Naive thymus-derived CD8-positive, alpha-beta T cell (primary cell): Measurements from ENCODE around the gene INPP4A. TPM values are rescaled to one million over a fixed set of nuclear protein-coding genes. Genes with fewer than 3 reads are reported as not detected.
"Not testable (repeated sequence)": the region's sequence is repeated elsewhere in the genome, so short reads cannot be mapped to it uniquely, and the experiment has no call there.

Source experiments
- ATAC-seq, 2 donors: fragments of 150-1000 bp; cut with Tn5 transposase in 1 of 2; sonication (Bioruptor Pico), chemical (Tn5 transposase) in 1 of 2; 1 replicate in 1 of 2; 2 replicates in 1 of 2; pipeline ENCODE4 v1.10.0; 2021; ENCODE audit warnings: mild to moderate bottlenecking in 2 of 2, moderate library complexity in 2 of 2
- POLR2A ChIA-PET: fragments of 350-600 bp; sonication (Branson Sonifier 250); formaldehyde crosslinking; loops from one replicate; lab custom pipeline; 2021; ENCODE audit warnings: antibody characterized with exemption; lab: Charles Lee
- DNase-seq, 10 donors: peaks; one replicate each; pipeline versions ENCODE4 v3.0.0 to v3.0.0-alpha.2; 2020 to 2022
- H3K27ac Mint-ChIP-seq, 10 donors: one replicate each; pipeline ENCODE4 v1.8.0; 2020 to 2022; ENCODE audit warnings: mild to moderate bottlenecking in 10 of 10, mixed read lengths in 10 of 10, moderate library complexity in 4 of 10, inconsistent platforms in 1 of 10
- H3K27me3 Mint-ChIP-seq, 5 donors: one replicate each; pipeline ENCODE4 v1.8.0; 2021 to 2022; ENCODE audit warnings: mixed read lengths in 5 of 5
- H3K36me3 Mint-ChIP-seq, 3 donors: one replicate each; pipeline ENCODE4 v1.8.0; 2020 to 2022; ENCODE audit warnings: mixed read lengths in 3 of 3, mild to moderate bottlenecking in 2 of 3, inconsistent platforms in 1 of 3
- H3K4me1 Mint-ChIP-seq, 4 donors: one replicate each; pipeline ENCODE4 v1.8.0; 2021 to 2022; ENCODE audit warnings: mixed read lengths in 4 of 4
- H3K4me3 Mint-ChIP-seq, 10 donors: one replicate each; pipeline ENCODE4 v1.8.0; 2020 to 2022; ENCODE audit warnings: mild to moderate bottlenecking in 10 of 10, mixed read lengths in 10 of 10, moderate library complexity in 6 of 10, inconsistent platforms in 1 of 10
- H3K9me3 Mint-ChIP-seq, 9 donors: one replicate each; pipeline ENCODE4 v1.8.0; 2020 to 2022; ENCODE audit warnings: mixed read lengths in 9 of 9, mild to moderate bottlenecking in 3 of 9, inconsistent platforms in 1 of 9, moderate library complexity in 1 of 9
- polyA plus RNA-seq, 3 donors: library from polyadenylated mRNA; unstranded; fragments of 300-500 nt; fragmentation: Illumina TruSeq; gene quantifications; one replicate each; pipeline ENCODE4 v1.2.3, GENCODE V29; 2021
- total RNA-seq, 8 experiments: library from RNA in 2 of 8; stranded (reverse) in 2 of 8; gene quantifications; one replicate each; pipeline ENCODE4 v1.2.3 and lab custom pipeline; 2021 to 2026

INPP4A gene
- total and polyA plus RNA-seq, 5 experiments from 2014 or later: 37.7 to 141 (median 64.3) TPM

DNA sequence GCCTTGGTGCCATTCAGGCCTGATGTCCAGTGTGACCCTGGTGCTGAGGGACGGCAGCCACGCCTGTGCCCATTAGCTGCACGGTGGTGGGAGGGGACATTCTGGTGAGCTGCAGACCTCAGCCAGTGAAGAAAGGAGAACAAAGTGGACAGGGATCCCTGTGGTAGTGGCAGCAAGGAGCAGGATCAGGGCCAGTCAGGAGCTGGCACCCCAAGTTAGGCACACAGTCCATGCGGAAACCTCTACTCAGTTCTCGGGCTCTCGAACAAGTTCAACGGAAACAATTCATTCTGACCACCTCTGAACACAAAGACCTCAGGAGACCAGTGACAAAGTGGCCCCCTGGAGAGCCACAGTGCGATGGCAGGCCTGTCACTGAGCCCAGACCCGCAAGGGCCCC is 133.6 kb downstream of the INPP4A start:
- Mint-ChIP-seq H3K36me3 (peaks cover 0 to 91% (median 19%) of the 10 kb centered on the region in 3 donors), H3K27ac (peak overlapping the region in 1 of 10 donors; percentile 40), H3K4me3 (no peak overlapping the region)

DNA sequence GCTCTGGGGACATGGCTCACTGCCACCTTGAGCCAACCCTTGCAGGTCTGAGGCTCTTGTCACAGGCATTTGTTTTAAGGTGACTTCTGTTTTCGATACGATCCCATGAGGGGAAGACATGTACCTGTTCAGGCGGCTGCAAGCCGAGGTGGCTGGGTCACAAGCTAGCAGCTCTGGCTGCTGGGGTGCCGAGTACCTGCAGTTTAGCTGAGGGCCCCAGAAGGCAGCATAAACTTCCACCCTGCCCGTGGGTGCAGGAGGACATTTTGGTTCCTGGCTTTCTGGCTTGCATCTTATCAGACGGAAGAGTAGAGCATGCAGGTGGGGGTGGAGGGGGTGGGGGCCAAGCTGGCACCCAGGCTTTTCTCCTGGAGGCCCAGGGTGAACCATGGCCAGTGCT is 135.3 kb downstream of the INPP4A start:
- Mint-ChIP-seq H3K4me1 (peaks cover 0 to 4% (median 0%) of the 10 kb centered on the region in 4 donors), H3K36me3 (peaks cover 0 to 90% (median 16%) of the 10 kb centered on the region in 3 donors), H3K27me3 (no peaks in the 10 kb centered on the region), H3K27ac (peak overlapping the region in 1 of 10 donors; percentile 4), H3K4me3 (no peak overlapping the region), H3K9me3 (no peaks in the 10 kb centered on the region)
- POLR2A ChIA-PET: no interaction called here
- DNase-seq (no peak), ATAC-seq (no peak)

More for the DNA sequence above, 133.6 kb downstream of the INPP4A start:
- Mint-ChIP-seq H3K27me3 (no peaks in the 10 kb centered on the region), H3K9me3 (no peaks in the 10 kb centered on the region), H3K4me1 (peaks cover 0 to 1% (median 0%) of the 10 kb centered on the region in 4 donors)
- DNase-seq: no peak
- POLR2A ChIA-PET: no interaction called here
- no peak for ATAC-seq

DNA sequence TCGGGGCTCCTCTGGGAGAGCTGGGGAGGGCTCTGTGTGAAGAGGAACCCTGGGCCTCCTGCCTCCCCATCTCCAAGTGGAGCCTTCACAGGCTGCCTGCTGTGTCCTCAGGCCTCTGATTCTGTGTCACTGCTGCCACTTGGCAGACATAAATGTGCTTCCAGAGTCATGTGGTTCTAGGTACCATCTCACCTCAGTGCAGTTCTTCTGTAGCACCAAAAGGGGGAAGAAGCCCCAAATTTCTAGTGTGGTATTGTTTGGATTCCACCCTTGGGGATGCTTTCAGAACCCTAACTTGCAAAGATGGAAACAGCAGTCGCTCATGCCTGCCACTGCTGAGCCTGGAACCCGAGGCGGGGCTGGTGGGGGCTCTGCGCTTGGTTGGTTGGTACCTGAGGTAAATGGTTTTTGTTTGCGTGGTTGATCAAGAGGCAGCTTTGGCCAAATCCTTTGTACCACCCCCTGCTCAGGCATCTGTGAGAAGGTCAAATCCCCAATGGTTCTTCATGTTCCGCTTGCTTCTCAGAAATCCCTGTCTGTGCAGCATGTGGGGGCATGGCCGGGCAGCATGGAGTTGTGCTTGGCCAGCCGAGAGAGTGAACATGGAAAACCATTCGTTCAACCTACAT is 136.1 kb downstream of the INPP4A start:
- H3K9me3 Mint-ChIP-seq: no peaks in the 10 kb centered on the region
- no peaks in the 10 kb centered on the region for H3K27me3 Mint-ChIP-seq
- H3K36me3 Mint-ChIP-seq: peaks cover 0 to 89% (median 16%) of the 10 kb centered on the region in 3 donors
- POLR2A ChIA-PET: no interaction called here
- H3K4me1 Mint-ChIP-seq: peaks cover 0 to 4% (median 0%) of the 10 kb centered on the region in 4 donors
- no peak overlapping the region for H3K4me3 Mint-ChIP-seq
- ATAC-seq (peak in 1 of 2 donors; percentile 49), DNase-seq (no peak)
- peak overlapping the region in 4 of 10 donors; percentile 12 to 73 (median 32) for H3K27ac Mint-ChIP-seq

DNA sequence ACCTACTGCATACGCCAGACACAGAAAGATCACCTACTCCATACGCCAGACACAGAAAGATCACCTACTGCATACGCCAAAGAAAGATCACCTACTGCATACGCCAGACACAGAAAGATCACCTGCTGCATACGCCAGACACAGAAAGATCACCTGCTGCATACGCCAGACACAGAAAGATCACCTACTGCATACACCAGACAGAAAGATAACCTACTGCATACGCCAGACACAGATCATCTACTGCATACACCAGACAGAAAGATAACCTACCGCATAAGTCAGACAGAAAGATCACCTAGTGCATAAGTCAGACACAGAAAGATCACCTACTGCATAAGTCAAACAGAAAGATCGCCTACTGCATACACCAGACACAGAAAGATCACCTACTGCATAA is 137.9 kb downstream of the INPP4A start:
- H3K27ac Mint-ChIP-seq: no peak overlapping the region
- H3K27me3 Mint-ChIP-seq: no peaks in the 10 kb centered on the region
- H3K36me3 Mint-ChIP-seq: peaks cover 0 to 90% (median 16%) of the 10 kb centered on the region in 3 donors
- POLR2A ChIA-PET: no interaction called here
- H3K4me3 Mint-ChIP-seq: no peak overlapping the region
- H3K4me1 Mint-ChIP-seq: peaks cover 0 to 9% (median 2%) of the 10 kb centered on the region in 4 donors
- ATAC-seq (no peak), DNase-seq (no peak)
- no peaks in the 10 kb centered on the region for H3K9me3 Mint-ChIP-seq

DNA sequence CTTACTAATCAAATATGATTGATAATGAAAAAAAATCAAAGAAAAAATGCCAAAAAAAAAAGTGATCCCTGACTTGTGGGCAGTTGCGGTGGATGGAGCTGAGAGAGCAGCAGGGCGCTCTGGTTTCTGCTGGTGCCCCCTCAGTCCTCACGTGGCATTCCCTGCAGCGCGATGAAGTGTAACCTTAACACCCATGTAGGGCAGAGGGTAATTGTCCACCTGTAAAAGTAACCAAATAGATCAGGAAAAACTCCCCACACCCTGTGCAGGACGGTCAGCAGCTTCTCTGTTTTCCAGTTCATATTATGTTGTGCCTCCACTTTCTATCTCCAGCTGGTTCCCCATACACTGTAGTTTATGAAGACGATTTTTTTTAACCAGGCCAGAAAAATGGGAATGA is 138.6 kb downstream of the INPP4A start:
- H3K4me3 Mint-ChIP-seq: peak overlapping the region in 1 of 10 donors; percentile 10
- POLR2A ChIA-PET: no interaction called here
- no peaks in the 10 kb centered on the region for H3K9me3 Mint-ChIP-seq
- H3K27ac Mint-ChIP-seq: peak overlapping the region in 2 of 10 donors; percentile 12 to 27
- H3K36me3 Mint-ChIP-seq: peaks cover 0 to 89% (median 10%) of the 10 kb centered on the region in 3 donors
- peaks cover 0 to 13% (median 4%) of the 10 kb centered on the region in 4 donors for H3K4me1 Mint-ChIP-seq
- H3K27me3 Mint-ChIP-seq: no peaks in the 10 kb centered on the region
- DNase-seq (no peak), ATAC-seq (no peak)

DNA sequence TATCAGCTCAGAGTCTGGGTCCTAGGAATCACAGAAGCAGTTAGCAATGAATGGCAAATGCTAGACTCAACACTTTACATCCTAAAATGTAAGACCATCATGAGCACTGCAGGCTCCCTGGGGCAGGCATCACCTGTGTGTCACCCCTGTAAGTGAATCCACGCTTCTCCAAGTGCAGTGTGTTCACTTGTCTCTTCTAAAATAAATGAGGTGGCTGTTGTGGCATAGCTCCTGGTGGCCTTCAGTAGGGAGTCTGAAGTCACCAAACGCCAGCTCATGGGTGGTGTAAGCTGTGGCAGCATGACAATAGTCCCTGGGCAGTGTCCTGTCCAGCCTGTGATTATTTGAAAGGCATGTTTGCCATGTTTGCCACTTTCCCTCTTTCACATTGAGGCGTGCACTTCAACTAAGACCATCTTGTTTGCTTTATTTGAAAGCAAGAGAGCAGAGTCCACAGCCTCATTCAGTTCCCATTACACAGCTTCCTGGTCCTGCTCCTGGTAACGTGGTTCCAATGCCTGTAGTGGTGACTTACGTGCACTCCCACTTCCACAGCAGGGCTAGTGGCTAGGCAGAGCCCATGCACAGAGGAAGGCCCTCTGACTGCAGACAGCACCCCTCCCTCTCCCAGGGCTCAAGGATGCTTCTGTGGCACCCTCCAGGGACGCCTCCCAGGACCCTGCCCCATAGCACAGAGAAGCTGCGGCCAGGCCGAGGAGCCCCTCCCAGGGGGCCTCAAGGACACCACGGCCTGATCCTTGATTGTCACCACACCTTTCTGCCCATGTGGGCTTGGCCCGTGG is 139.4 kb downstream of the INPP4A start:
- no peaks in the 10 kb centered on the region for H3K27me3 Mint-ChIP-seq
- H3K4me1 Mint-ChIP-seq: peaks cover 0 to 17% (median 7%) of the 10 kb centered on the region in 4 donors
- DNase-seq (no peak), ATAC-seq (no peak)
- H3K9me3 Mint-ChIP-seq: no peaks in the 10 kb centered on the region
- POLR2A ChIA-PET: interaction anchor here (1.6 kb wide), 1 partner anchor 11 kb away, joined by 3 read pairs; no protein-coding TSS in a partner anchor
- H3K27ac Mint-ChIP-seq: peak overlapping the region in 3 of 10 donors; percentile 14 to 73 (median 22)
- H3K36me3 Mint-ChIP-seq: peaks cover 0 to 89% (median 10%) of the 10 kb centered on the region in 3 donors
- no peak overlapping the region for H3K4me3 Mint-ChIP-seq

DNA sequence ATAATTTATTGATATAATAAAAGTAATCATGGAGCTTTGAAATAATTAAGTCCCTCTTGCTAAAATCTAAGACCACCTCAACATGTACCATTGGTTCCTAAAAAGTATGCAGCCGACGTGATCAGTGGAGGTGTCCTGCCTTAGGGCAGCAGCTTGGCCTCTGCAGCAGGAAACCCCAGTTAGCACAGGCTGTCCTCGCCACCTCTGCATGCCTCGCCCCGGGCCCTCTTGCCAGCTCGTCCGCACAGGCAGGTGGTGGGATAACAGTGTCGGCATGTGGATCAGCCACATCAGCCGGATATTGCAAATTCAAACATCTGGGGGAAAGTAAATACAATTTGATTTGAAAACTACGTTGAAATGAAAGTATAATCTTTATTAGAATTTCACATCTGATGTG is 140.7 kb downstream of the INPP4A start:
- Mint-ChIP-seq H3K4me1 (peaks cover under 1 to 18% (median 7%) of the 10 kb centered on the region in 4 donors), H3K27me3 (no peaks in the 10 kb centered on the region), H3K27ac (peak overlapping the region in 1 of 10 donors; percentile 34), H3K4me3 (no peak overlapping the region), H3K36me3 (peaks cover 0 to 89% (median 14%) of the 10 kb centered on the region in 3 donors), H3K9me3 (no peaks in the 10 kb centered on the region)
- no peak for ATAC-seq
- POLR2A ChIA-PET: interaction anchor here (1.6 kb wide), 1 partner anchor 13 kb away, joined by 3 read pairs; no protein-coding TSS in a partner anchor
- DNase-seq: no peak

DNA sequence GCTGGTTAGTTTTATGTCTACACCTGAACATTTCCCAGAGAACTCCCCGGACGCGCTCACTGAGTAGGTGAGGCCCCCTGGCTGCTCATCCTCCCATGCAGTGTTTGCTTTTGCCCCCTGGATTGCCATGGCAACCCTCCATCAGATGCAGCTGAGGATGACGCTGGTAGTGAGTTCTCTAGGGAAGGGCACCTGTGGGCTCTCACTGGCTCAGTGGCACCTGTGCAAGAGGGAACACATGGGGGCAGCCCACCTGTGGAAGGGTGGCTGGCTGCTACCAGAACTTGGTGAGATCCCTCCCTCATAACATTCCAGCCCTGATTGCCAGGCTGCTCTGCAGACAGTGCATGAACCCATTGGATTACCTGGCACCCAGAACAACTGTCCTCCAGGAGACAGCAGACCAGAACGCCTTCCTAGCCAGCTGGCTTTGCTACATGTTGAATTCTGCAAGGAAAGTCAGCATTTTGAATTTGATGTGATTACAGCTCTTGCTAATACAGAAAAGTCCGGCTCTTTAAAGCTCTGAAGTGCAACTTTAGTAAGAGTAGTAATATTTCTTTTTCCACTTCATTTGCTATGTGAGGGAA is 142.0 kb downstream of the INPP4A start:
- Mint-ChIP-seq H3K4me1 (peaks cover 5 to 18% (median 11%) of the 10 kb centered on the region in 4 donors), H3K36me3 (peaks cover 0 to 90% (median 17%) of the 10 kb centered on the region in 3 donors), H3K4me3 (no peak overlapping the region), H3K27ac (peak overlapping the region in 9 of 10 donors; percentile 25 to 79 (median 48)), H3K9me3 (no peaks in the 10 kb centered on the region), H3K27me3 (no peaks in the 10 kb centered on the region)
- ATAC-seq (no peak), DNase-seq (no peak)
- POLR2A ChIA-PET: no interaction called here

DNA sequence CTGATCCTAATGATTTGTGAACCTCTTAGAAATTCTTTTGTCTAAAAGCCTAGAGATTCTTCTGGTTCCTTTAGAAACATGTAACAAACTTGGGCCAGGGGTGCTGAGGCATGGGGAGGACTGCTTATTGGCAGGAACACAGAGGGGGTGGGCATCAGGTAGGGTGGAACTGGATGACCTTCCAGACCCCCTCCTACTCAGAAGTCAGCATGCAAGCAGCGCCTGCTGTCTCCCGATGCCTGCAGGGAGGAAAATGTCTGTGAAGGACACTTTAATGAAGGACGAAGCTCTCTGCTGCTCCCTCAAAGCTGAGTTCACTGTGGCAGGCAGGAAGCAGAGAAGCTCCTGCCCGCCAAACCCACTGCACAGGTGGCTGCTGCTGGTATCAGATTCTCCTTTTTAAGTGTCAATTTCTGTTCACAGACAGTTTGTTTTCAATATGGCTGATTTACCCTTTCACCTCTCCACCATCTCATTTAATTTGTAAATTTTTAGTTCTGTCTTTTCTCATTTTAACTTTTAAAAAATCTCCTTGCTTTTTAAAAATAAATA is 144.3 kb downstream of the INPP4A start:
- H3K9me3 Mint-ChIP-seq: peaks cover 0 to 9% (median 5%) of the 10 kb centered on the region in 9 donors
- no peak for DNase-seq
- POLR2A ChIA-PET: no interaction called here

DNA sequence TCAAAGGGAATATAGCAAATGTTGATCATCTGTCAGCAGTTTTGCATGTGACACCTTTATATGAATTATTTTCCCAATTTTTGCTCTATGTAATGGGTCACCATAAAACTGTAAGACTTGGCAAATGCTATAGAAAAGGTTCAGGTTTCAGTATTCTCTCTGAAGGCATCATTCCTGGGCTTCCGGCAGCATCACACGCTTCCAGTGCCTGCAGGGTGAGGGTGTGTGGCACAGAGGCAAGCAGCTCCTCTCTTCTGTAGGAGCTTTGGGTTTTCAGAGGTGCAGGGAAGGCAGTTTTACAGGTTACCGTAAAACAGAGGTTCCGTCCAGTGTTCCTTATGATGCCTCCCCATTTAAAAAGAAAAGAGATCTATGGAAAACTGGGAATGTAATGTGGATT is 144.8 kb downstream of the INPP4A start:
- Mint-ChIP-seq H3K9me3 (peaks cover 0 to 12% (median 6%) of the 10 kb centered on the region in 9 donors), H3K27ac (peak overlapping the region in 9 of 10 donors; percentile 39 to 87 (median 69)), H3K4me1 (peaks cover 9 to 22% (median 13%) of the 10 kb centered on the region in 4 donors), H3K36me3 (peaks cover 16 to 91% (median 38%) of the 10 kb centered on the region in 3 donors), H3K4me3 (no peak overlapping the region), H3K27me3 (no peaks in the 10 kb centered on the region)
- POLR2A ChIA-PET: no interaction called here
- DNase-seq (no peak), ATAC-seq (no peak)

More for the DNA sequence above, 144.3 kb downstream of the INPP4A start:
- peaks cover 9 to 21% (median 13%) of the 10 kb centered on the region in 4 donors for H3K4me1 Mint-ChIP-seq
- peak in 1 of 2 donors; percentile 46 for ATAC-seq
- H3K27ac Mint-ChIP-seq: peak overlapping the region; percentile 62 to 87 (median 75)
- peaks cover 14 to 91% (median 36%) of the 10 kb centered on the region in 3 donors for H3K36me3 Mint-ChIP-seq
- H3K4me3 Mint-ChIP-seq: no peak overlapping the region
- H3K27me3 Mint-ChIP-seq: no peaks in the 10 kb centered on the region

DNA sequence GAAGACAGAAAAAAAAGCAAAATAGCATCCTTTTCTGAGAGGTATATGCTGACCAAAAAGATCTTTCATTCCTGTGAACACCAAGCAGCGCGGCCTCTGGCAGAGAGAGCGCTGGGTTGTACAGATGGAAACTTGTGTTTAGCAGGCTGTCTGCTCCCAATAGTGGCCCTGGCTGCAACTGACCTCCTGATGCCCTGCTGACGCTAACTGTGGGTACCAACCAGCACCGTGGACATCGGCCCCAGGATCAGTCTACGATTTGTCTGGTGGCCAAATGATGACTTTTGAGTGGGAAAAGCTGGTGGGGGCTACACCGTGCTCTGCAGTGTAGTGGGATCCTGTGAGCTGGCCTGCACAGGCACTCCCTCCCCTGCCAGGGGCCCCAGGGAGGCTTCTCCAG is 147.9 kb downstream of the INPP4A start:
- Mint-ChIP-seq H3K27ac (peak overlapping the region in 2 of 10 donors; percentile 45 to 56), H3K4me3 (no peak overlapping the region), H3K27me3 (no peaks in the 10 kb centered on the region), H3K36me3 (peaks cover 25 to 78% (median 45%) of the 10 kb centered on the region in 3 donors), H3K4me1 (peaks cover 11 to 23% (median 15%) of the 10 kb centered on the region in 4 donors), H3K9me3 (peaks cover 0 to 12% (median 6%) of the 10 kb centered on the region in 9 donors)
- POLR2A ChIA-PET: no interaction called here
- ATAC-seq: no peak
- no peak for DNase-seq

DNA sequence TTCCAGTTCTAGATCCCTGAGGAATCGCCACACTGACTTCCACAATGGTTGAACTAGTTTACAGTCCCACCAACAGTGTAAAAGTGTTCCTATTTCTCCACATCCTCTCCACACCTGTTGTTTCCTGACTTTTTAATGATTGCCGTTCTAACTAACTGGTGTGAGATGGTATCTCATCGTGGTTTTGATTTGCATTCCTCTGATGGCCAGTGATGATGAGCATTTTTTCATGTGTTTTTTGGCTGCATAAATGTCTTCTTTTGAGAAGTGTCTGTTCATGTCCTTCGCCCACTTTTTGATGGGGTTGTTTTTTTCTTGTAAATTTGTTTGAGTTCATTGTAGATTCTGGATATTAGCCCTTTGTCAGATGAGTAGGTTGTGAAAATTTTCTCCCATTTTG is 150.0 kb downstream of the INPP4A start:
- POLR2A ChIA-PET, H3K27me3 Mint-ChIP-seq, DNase-seq, H3K27ac Mint-ChIP-seq, H3K4me3 Mint-ChIP-seq, ATAC-seq: not testable (repeated sequence)
- Mint-ChIP-seq H3K9me3 (peaks cover 0 to 12% (median 6%) of the 10 kb centered on the region in 9 donors), H3K36me3 (peaks cover 25 to 72% (median 45%) of the 10 kb centered on the region in 3 donors), H3K4me1 (peaks cover 7 to 28% (median 11%) of the 10 kb centered on the region in 4 donors)
